DMS114 treated with DMSO at 0.1 percent for 48 hours (cell line): ENCODE data around the gene LILRB3.
"Not testable (repeated sequence)": the region's sequence is repeated elsewhere in the genome, so short reads cannot be mapped to it uniquely, and the experiment has no call there.

Experiments used
- DNase-seq: peaks from one replicate; lab custom pipeline; 2025; ENCODE audit not compliant: unreplicated experiment; lab: John Stamatoyannopoulos, UW

Gene LILRB3

DNA sequence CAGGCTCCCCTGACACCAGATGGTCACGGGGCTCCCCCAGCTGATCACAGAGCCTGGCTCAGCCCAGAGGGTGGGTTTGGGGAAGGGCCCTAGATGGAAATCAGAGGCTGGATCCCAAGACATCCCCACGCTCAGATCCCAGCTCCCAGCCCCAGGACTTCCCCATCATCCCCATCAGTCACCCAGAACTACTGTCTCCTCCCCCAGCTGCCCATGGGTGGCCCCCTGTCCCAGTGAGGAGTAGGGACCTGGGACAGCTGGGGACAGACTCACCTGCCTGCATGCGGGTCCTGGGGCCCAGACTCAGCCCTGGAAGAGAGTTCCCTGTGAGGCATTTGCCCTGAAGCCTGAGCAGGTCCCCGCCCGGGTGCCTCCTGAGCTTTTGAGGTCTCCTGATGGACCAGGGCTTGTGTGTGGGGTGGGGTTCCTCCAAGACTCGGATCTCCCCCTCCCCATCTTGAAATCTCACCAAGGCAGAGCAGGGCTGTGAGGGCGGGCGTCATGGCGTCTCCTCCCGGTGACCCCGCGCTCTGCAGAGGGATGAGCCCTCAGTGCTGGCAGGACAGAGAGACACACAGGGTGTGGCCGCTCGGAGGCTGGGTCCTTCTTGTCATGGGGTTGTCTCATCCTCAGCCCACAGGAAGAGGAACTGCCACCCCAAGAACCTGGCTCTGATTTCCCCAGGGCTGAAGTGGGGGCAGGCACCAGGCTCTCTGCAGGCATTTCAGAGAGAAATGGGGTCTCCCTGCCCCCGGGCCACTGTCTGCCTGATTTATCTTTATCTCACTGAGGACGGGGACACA lies at the start of gene LILRB3:
Gene LILRB3 (minus strand): TSS at position 534 of the 803 bp plus-strand sequence. CDS start 31 bp downstream, at position 503.
- not testable (repeated sequence) for DNase-seq

DNA sequence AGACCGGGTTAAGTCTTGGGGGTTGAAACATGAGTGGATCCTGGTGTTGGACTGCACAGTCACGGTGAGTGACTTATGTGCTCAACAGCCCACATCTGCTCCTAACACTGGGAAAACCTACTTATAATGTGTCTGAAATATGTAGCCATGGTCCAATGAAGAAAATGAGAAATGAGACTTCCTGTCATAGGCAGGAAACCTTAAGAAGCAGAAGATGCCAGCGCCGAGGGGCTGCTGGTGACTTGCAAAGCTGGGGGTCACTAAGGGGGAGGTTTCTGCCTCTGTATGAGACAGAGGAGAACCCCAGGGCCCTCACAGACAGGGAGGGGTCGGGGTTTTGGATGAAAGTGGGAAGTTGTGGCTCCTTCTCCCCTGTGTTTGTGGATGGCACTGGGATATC lies 49.4 kb upstream of the LILRB3 start:
- DNase-seq: not testable (repeated sequence)

DNA sequence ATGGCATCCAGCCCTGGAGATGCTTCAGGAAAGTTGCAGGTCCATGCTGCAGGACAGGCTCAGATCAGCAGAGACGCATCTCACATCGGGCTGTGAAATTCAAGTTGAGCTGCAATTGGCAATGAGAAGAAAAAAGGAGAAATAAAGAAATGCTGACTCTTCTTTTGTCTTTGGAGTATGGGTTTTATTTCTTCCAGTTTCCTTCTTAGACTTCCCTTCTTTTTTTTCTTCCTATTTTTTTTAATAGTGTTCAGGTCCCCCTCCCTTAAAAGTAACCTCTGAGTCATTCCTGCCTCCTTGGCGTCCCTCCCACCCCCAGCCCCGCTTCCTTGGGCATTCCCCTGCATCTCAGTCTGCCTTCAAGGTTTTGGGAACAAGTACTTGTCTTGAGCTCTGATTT lies 48.8 kb upstream of the LILRB3 start:
- not testable (repeated sequence) for DNase-seq

DNA sequence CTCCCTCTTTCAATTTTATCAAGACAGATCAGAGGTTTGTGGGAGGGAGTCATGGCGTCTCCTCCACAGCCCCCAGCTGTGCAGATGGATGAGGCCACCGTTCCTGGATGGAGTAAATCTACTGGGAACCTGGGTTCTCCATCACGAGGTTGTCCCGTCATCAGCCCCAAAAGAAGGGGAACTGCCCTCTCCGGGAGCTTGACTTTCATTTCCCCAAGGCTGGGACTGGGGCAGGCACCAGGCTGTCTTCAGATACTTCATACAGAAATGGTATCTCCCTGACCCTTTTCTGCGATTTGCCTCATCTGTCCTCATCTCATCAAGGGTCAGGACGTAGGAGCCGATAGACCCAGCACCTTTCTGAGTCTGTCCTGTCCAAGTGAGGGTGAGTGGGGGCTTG lies 48.3 kb upstream of the LILRB3 start:
- no peak for DNase-seq

DNA sequence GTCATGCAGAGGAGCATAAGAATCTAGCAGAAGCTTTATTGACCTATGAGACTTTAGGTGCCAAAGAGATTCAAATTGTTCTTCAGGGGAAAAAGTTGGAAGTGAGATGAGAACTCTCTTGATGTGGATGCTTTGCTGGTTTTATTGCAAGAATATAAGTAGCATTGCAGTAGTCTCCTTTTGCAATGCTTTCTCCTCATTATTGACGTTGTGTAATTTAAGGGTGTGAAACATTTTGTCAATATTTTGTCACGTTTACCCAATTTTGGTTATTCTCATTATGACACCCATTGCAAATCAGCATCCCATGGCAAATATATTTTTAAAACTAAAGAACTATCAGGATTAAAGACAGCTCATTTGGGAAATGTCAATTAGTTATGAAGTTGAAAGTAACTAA lies 46.1 kb upstream of the LILRB3 start:
- no peak for DNase-seq

DNA sequence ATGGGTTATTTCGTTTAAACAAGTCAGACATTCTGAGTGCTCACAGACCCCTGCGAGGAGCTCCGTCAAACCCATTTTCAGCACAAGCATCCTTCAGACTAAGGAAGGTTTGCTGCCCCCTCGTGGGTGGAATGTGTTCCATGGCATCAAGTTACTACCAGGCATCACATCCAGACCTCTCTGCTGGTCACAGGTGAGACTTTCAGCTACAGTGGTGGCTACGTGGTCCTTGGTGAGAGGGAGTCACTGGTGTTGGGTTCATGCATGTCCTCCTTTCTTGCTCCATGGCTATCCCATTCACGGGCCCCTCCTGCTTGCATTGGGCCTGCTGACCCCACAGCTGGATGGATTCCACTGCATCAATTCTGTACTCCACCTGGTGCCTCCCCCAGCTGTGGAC lies 43.3 kb upstream of the LILRB3 start:
- no peak for DNase-seq

DNA sequence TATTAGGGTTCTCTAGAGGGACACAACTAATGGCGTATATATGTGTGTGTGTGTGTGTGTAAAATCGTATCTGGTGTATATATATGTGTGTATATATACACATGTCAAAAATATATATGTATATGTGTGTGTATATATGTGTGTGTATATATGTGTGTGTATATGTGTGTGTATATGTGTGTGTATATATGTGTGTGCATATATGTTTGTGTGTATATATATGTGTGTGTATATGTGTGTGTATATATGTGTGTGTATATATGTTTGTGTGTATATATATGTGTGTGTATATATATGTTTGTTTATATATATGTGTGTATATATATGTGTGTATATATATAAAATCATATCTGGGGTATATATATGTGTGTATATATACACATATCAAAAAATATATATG lies 39.7 kb upstream of the LILRB3 start:
- DNase-seq: no peak

DNA sequence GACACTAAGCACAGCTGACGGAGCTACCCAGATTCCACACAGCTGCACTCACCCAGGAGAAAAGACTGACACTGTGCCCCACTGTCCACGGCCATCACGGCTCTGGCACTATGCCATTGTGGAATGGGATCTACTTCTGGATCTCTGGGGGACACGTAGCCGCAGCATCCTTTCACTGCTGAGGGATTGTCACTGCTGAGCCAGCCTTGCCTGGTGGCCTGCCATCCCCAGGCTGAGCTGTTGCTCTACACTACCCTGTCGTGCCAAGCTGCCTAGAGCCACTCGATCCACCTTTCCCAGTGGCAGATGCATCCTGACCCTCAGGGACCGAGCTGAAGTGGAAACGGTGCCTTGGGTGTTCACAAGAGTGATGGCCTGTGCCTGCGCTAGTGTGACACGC lies 39.3 kb upstream of the LILRB3 start:
- no peak for DNase-seq

DNA sequence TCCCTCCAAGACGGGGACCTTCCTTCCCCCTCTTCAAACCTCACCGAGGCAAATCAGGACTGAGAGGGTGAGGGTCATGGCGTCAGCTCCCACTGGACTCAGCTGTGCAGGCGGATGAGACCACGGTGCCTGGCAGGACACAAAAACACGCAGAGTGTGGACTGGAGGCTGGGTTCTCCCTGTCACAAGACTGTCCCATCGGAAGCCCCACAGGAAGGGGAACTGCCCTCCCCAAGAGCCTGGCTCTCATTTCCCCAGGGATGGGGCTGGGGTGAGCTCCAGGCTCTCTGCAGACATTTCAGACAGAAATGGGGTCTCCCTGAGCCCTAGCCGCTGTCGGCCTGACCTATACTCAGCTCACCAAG lies 34.3 kb upstream of the LILRB3 start, which contains the start of gene LILRB5:
Gene LILRB5 (minus strand): TSS at position 158 of the 365 bp plus-strand sequence. CDS start 80 bp downstream, at position 78.
- no peak for DNase-seq

DNA sequence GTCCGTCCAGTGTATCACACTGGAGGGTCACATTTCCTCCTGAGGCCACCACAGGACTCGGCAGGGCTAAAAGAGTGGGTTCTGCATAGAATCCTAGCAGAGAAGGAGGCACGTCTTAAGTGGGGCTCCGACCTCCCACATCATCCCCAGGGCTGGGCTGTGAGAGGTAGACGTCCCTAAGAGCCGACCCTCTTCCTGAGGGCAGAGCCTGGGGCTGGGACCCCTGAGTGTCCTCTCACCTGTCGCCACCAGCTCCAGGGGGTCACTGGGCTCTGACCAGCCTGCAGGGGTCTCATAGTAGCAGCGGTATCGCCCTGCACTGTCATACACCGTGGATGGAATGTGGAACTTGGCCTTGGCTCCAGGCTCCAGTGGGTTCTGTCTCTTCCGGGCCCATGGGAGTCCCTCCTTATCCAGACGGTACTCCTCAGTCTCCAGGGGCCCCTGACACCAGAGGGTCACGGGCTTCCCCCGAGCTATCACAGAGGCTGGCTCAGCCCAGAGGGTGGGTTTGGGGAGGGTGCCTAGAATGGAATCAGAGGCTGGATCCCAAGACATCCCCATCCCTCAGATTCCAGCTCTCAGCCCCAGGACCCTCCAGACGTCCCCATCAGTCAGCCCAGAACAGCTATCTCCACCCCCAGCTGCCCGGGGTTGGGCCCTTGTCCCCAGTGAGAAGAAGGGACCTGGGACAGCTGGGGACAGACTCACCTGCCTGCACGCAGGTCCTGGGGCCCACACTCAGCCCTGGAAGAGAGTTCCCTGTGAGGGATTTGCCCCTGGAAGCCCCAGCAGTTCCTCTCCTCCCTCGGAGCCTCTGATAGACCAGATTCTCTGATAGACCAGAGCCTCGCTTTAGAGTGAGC lies 33.7 kb upstream of the LILRB3 start:
- DNase-seq: no peak

DNA sequence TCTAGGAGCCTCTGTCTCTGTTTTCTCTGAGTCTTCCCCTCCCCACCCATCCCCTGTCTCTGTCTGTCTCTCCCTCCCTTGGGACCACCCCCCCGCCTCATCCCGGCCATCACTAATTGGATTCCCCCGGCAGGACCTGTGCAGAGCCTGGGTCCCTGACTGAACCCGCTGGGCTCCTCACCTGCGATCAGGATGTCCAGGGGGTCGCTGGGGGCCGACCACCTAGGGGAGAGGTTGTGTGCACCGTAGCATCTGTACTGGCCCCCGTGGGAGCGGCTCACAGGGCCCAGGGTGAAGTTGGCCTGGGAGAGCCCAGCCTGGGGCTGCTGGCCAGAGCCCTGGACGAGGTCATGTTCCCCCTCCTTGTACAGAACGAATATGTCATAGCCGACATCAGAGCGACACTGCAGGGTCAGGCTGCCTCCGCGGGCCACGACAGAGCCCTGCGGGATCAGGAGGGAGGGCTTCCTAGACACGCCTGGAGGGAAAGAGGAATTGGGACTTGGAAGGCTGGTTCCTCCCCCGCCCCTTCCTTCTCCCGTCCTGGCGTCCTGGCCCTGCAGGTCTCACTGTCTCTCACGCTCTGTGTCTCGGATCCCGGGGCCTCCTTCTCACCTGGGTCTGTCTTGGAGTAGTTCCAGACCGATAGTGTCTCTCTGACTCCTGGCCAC lies 32.4 kb upstream of the LILRB3 start:
- no peak for DNase-seq

DNA sequence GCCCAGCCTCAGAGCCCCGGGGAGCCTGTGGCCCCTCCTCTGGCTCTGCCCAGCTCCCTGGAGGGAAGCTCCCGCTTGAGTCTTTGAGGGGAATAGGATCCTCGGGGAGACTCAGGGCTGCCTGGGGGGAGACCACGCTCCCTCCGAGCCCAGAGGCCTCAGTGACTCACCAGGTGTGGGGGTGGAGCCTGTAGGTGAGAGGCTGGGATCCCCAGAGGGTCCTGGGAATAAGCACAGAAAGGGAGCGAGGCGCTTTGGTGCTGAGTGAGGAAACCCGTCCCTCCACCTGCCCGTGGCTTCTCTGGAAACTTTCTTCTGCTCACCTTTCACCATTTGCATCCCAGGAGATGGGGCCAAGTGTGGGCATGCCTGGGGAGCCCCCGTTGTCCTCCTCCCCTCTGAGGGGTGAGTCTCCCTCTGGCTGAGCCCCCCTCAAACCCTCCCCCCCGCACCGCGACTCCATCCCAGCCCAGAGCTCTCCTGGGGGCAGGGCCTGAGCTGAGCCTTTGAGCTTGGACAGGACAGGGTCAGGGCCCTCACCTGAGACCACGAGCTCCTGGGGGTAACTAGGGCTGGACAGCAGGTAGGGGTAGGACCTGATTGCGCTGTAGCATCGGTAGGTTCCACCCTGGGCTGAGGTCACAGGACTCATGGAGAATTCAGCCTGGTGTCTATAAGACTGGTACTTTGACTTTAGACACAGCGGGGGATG lies 31.5 kb upstream of the LILRB3 start:
- DNase-seq: no peak

DNA sequence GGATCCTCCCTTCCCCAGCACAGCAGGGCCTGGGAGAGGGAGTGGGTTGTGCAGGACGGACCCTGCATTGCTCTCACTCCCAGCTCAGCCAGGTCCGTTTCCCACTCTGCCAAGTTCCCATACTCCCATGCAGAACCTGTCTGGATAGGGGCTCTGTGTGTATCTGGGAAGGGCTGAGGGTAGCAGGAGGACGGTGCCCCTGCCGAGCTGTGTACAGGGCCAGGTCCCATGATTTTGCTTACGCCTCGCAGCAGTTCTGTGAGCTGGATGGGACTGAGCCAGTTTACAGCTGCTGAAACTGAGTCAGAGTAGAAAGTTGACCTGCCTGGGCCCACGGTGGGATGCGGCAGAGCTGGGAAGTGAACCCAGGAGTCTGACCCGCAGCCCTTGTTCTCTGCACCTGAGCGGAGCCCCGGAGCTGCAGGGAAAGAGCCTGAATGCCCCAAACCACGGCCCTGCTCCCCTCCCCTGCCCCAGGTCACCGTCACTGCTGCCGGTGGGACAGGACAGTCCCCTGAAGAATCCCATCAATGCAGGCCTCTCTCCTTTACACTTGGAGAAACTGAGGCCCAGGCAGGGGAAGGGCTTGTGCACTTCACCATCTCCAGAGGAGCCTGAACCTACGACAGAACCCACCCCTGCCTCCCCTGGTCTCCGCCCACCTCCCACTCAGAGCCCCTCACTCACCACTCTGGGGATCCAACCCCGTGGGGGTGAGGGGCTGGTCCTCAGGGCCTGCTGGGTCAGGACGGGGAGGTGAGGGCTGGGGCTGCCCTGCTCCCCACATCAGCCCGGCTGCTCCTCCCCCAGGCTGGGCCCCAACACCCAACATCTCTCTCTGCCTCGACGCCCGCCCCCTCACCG lies 30.8 kb upstream of the LILRB3 start:
- no peak for DNase-seq

DNA sequence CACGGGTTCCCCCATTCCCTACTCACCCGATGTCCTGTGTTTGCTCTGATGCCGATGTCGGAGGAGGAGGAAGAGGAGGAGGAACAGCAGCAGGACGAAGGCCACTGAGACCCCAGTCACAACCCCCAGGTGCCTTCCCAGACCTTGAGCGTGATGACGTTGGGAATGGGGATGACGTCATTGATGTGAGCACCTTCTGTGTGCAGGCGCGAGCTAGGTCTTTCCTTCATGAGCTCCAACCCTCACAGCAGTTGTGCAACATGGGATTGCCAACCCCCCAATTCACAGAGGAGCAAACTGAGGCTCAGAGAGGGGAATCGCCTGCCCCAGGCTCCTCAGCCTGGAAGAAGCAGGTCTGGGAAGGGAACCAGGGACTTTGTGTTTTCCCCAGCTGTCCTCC lies 30.0 kb upstream of the LILRB3 start:
- DNase-seq: no peak

DNA sequence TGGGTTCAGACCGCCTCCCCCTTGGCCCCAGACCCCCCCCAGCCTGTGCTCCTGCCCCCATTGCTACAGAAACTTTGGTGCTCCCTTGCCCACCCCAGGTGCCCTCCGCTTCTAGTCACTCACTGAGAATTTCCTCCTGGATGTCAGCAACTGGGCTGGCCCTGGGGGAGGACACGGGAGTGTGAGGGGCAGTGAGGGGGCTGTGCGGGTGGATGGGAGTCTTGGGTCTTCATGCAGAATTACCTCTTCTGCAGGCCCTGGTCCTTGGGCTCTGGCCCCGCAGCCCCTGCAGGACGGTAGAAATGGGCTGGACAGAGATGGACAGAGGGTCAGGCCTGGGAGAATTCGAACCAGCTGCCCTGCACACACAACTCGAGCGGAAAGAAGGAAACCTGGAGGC lies 29.4 kb upstream of the LILRB3 start:
- no peak for DNase-seq

DNA sequence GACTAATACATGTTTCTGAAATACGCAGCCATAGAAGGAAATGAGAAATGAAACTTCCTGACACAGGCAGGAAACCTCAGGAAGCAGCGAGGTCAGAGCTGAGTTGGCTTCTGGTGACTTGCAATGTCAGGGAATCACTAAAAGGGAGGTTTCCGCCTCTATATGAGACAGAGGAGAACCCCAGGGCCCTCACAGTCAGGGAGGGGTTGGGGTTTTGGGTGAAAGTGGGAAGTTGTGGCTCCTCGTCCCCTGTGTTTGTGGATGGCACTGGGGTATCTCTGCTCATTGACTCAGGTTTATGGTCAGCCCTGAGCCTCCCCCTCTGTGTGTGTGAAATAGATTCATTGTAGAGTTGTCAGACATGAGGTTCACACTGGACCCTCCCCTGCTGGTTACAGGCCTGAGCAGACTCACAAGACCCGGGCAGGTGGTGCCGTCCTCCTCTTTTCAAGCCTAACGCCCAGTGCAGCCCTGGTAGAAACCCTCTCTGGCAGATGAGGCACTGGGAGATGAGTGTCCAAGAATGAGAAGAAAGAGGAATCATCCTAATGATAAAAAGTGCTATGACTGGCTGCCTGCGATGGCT lies 25.3 kb upstream of the LILRB3 start:
- DNase-seq: no peak

DNA sequence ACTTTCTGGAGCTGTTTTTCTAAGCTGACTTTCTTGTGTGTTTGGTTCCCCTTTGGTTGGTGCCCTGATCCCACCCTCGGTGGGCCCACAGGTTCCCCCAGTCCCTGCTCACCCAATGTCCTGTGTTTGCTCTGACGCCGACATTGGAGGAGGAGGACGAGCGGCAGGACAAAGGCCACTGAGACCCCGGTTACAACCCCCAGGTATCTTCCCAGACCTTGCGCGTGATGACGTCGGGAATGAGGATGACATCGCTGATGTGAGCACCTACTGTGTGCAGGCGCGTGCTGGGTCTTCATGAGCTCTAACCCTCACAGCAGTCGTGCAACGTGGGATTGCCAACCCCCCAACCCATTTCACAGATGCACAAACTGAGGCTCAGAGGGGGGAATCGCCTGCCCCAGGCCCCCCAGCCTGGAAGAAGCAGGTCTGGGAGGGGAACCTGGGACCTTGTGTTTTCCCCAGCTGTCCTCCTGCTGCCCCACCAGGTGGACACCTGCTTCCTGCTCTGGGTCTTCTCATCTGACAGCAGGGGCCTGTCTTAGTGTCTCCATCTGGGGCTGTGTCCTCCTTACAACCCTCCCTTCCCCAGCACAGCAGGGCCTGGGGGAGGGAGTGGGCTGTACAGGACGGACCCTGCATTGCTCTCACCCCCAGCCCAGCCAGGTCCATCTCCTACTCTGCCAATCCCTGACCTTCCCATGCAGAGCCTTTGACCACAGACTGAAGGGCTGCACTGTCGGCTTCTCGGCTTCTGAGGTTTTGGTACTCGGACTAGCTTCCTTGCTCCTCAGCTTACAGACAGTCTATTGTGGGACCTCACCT lies 24.5 kb upstream of the LILRB3 start:
- no peak for DNase-seq

DNA sequence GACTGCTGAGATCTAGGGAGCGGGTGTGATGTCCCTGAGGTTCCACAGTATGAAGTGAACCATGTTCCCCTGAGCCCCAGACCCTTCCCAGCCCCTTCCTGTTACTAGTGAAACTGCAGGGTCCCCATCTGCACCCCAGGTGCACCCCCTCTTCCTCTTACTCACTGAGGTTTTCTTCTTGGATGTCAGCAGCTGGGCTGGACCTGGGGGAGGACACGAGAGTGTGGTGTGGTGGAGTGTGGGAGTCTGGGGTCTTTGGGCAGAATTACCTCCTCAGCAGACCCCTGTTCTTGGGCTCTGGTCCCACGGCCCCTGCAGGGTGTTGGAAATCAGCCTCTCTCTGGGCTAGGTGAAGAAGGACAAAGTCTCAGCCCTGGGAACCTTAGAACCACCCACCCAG lies 23.1 kb upstream of the LILRB3 start:
- DNase-seq: no peak

DNA sequence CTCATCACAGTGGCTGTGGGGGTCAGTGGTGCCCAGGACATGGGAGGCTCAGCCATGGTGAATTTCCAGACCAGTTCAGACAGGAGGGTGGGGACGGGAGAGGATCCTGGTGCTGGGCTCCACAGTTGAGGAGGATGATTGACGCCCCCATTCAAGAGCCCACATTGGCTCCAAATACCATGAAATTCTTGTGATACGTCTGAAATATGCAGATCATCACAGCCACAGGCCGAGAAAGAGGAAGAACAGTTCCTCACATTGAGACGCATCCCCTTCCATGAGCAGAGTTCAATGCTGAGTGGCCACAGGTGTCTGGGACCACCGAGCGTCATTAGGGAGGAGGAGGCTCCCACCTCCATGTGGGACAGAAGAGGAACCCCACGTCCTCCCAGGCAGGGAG lies 21.0 kb upstream of the LILRB3 start:
- not testable (repeated sequence) for DNase-seq
